Breast epithelium (tissue), 3 donors: Measurements from ENCODE around the gene KXD1.

Source experiments
- POLR2A ChIP-seq: fragments of 450-650 bp; IDR thresholded peaks from one replicate; pipeline ENCODE4 v1.6.1; 2016; ENCODE audit warnings: antibody characterized with exemption, mild to moderate bottlenecking, moderate library complexity
- POLR2AphosphoS5 ChIP-seq, 3 donors: sonication (generic); formaldehyde crosslinking; IDR thresholded peaks; one replicate each; pipeline ENCODE4 v1.6.1; 2017; ENCODE audit warnings: antibody characterized with exemption in 3 of 3
- TF ChIP-seq, protein P1 (sequence below), 3 donors: fragments of 450-650 bp; IDR thresholded peaks; one replicate each; pipeline ENCODE4 v1.5.1; 2016 to 2017; ENCODE audit warnings: antibody characterized with exemption in 3 of 3, mild to moderate bottlenecking in 3 of 3, moderate library complexity in 3 of 3

DNA sequence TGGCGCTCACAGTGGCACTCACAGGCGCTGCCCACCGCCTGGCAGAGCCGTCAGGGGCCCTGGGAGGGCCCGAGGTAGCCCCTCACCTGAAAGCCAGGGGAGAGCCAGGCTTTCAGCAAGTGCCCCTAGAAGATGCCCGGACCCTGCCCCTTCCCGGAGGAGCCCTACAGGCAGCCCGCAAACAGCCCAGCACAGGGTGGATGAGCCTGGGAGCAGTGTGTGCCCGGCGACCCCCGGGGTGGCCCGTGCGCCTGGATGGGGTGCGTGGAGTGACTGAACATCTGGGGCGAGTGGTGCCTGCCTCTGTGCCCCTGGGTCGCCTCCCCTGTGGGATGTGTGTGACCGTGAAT lies 47.5 kb downstream of the KXD1 start:
- TF ChIP-seq POLR2A (no peak), POLR2AphosphoS5 (IDR thresholded peaks at IDR 0.05) (no peak)
- TF ChIP-seq, protein P1, sequence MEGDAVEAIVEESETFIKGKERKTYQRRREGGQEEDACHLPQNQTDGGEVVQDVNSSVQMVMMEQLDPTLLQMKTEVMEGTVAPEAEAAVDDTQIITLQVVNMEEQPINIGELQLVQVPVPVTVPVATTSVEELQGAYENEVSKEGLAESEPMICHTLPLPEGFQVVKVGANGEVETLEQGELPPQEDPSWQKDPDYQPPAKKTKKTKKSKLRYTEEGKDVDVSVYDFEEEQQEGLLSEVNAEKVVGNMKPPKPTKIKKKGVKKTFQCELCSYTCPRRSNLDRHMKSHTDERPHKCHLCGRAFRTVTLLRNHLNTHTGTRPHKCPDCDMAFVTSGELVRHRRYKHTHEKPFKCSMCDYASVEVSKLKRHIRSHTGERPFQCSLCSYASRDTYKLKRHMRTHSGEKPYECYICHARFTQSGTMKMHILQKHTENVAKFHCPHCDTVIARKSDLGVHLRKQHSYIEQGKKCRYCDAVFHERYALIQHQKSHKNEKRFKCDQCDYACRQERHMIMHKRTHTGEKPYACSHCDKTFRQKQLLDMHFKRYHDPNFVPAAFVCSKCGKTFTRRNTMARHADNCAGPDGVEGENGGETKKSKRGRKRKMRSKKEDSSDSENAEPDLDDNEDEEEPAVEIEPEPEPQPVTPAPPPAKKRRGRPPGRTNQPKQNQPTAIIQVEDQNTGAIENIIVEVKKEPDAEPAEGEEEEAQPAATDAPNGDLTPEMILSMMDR (IDR thresholded peaks at IDR 0.05) = no peak
